Heart left ventricle (tissue), 16 donors: Measurements from ENCODE around the gene BBS1. TPM values are rescaled to one million over a fixed set of nuclear protein-coding genes. Genes with fewer than 3 reads are reported as not detected.

Experiments
- ATAC-seq, 4 donors: fragments of 200-7000 bp; cut with Tn5 transposase; one replicate each; pipeline ENCODE4 v1.9.1; 2020 to 2022; ENCODE audit warnings: moderate library complexity in 4 of 4, mild to moderate bottlenecking in 3 of 4, moderate number of reproducible peaks in 1 of 4
- DNase-seq, 5 donors: peaks; one replicate each; pipeline ENCODE4 v3.0.0-alpha.2; 2020
- H3K27ac ChIP-seq, 12 donors: fragments of 200-600 bp; sonication (generic) in 4 of 12; one replicate each; pipeline versions ENCODE4 v1.5.0 to v1.8.0; 2016 to 2022; ENCODE audit warnings: mild to moderate bottlenecking in 2 of 12
- H3K27me3 ChIP-seq, 9 donors: fragments of 200-600 bp; sonication (generic) in 2 of 9; one replicate each; pipeline versions ENCODE4 v1.5.1 to v1.8.0; 2016 to 2022; ENCODE audit warnings: mild to moderate bottlenecking in 3 of 9
- H3K36me3 ChIP-seq, 9 donors: fragments of 200-600 bp; sonication (generic) in 2 of 9; one replicate each; pipeline versions ENCODE4 v1.5.0 to v1.8.0; 2018 to 2022; ENCODE audit warnings: mild to moderate bottlenecking in 2 of 9
- H3K4me1 ChIP-seq, 12 donors: fragments of 200-600 bp; sonication (generic) in 4 of 12; one replicate each; pipeline versions ENCODE4 v1.5.0 to v1.8.0; 2016 to 2022; ENCODE audit warnings: mild to moderate bottlenecking in 3 of 12
- H3K4me3 ChIP-seq, 12 donors: fragments of 200-600 bp; sonication (generic) in 4 of 12; one replicate each; pipeline versions ENCODE4 v1.5.0 to v1.8.0; 2017 to 2022; ENCODE audit warnings: mild to moderate bottlenecking in 9 of 12, moderate library complexity in 4 of 12
- H3K9me3 ChIP-seq, 12 donors: fragments of 200-600 bp; sonication (generic) in 4 of 12; one replicate each; pipeline versions ENCODE4 v1.5.0 to v1.8.0; 2016 to 2022; ENCODE audit warnings: mild to moderate bottlenecking in 1 of 12
- POLR2A ChIP-seq, 2 donors: fragments of 450-650 bp; IDR thresholded peaks; one replicate each; pipeline ENCODE4 v1.6.1; 2017; ENCODE audit warnings: antibody characterized with exemption in 2 of 2, mild to moderate bottlenecking in 2 of 2, moderate library complexity in 2 of 2
- WGBS, 4 donors: extraction: QIAGEN DNeasy Blood & Tissue Kit in 2 of 4; methylation state at CpG; one replicate each; pipeline versions ENCODE4 v1.1.5 to v1.1.7; 2013 to 2018; 5-methylcytosine and 5-hydroxymethylcytosine counted together
- intact Hi-C, 10 donors: fragments of 100-400 bp; cut with DNase I; formaldehyde crosslinking; loops; one replicate each; pipeline versions ENCODE4 v1.11.1 to v1.14.2; 2022
- polyA plus RNA-seq, 2 donors: library from polyadenylated mRNA; stranded (reverse); fragments of 200-250 nt; gene quantifications; one replicate each; pipeline ENCODE4 v1.2.3, GENCODE V29; 2013
- total RNA-seq, 9 donors: library from RNA; depleted of rRNA in 2 of 9; stranded (reverse); fragments of >200 nt in 2 of 9; fragmentation: NEBNext Ultra II Directional in 3 of 9; extraction: Animal tissue kit (Norgen Biotek cat#: 25700) in 3 of 9; gene quantifications; one replicate each; pipeline versions ENCODE4 v1.1.0 to v1.2.4, GENCODE V29; 2016 to 2023
- TF ChIP-seq, protein P1 (sequence below), 12 donors: fragments of 200-600 bp; sonication (generic) in 4 of 12; IDR thresholded peaks; one replicate each; pipeline versions ENCODE4 v1.5.0 to v1.8.0; 2018 to 2022; ENCODE audit warnings: antibody characterized with exemption in 12 of 12, mild to moderate bottlenecking in 5 of 12
- donor health status: ischemic (EF 13 %, LVEDD 7.1; RV severe dilation, severe dysfunction).
- donor health status: healthy with polysubstance abuse.
- donor health status: DM: no; HTN: yes; CAD: no.
- donor health status: DM: no; HTN: no; CAD: no.
- donor health status: ischemic (EF 25% LVEDD 6.9; RV normal size, moderate dysfunction).
- donor health status: ischemic (EF 25% LVEDD 5.7; RV mildly dilated, moderate dysfunction).
- donor health status: healthy.
- donor health status: DM: yes; HTN: yes; CAD: no.
- donor health status: ischemic (EF 35%, LVEDD 5.7; RV mildly dilated, moderate dysfunction).
- donor health status: nonischemic (EF 11% LVEDD 7.7; RV severe dilation, severe dysfunction).
- donor health status: DM: yes; HTN: yes; CAD: no.
- donor health status: PGD.
- donor health status: ischemic (EF 29% LVEDD 5.4; RV normal size, mild dysfunction).
- donor health status: nonischemic (EF 23%, LVEDD 6.1; RV moderate dilation, normal function).

The BBS1 gene
- total and polyA plus RNA-seq, 11 donors: 11.0 to 51.8 (median 18.5) TPM

DNA sequence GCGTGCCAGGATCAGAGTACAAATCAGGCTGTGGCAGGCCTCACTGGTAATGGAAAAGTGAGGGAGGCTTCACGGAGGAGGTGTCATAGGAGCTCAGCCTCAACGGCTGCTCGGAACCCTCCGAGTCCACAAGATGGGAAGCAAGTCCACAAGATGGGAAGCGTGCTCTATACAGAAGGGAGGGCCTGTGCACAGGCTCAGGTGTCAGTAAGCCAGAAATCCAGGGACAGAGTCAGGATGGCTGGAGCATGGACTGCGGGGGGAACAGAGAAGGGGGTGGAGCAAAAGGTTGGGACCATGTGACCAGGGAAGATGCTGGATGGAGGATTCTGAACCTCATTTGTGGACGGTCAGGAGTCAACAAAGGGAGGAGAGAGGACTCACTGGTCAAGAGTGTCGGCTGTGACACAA lies 33.6 kb upstream of the BBS1 start:
- intact Hi-C loops: no loop called here
- H3K4me3 ChIP-seq: no peak overlapping the region
- H3K9me3 ChIP-seq: no peaks in the 10 kb centered on the region
- H3K36me3 ChIP-seq: peaks cover 0 to 36% (median 25%) of the 10 kb centered on the region in 9 donors
- ATAC-seq (no peak), DNase-seq (no peak)
- peaks cover 0 to 19% (median 10%) of the 10 kb centered on the region in 12 donors for H3K4me1 ChIP-seq
- H3K27ac ChIP-seq: no peak overlapping the region
- H3K27me3 ChIP-seq: no peaks in the 10 kb centered on the region
- WGBS, 4 donors: 67 to 73% (median 70%) methylated on average over 9 of the region's 9 CpGs
- TF ChIP-seq POLR2A (IDR thresholded peaks at IDR 0.05): no peak
- TF ChIP-seq, protein P1, sequence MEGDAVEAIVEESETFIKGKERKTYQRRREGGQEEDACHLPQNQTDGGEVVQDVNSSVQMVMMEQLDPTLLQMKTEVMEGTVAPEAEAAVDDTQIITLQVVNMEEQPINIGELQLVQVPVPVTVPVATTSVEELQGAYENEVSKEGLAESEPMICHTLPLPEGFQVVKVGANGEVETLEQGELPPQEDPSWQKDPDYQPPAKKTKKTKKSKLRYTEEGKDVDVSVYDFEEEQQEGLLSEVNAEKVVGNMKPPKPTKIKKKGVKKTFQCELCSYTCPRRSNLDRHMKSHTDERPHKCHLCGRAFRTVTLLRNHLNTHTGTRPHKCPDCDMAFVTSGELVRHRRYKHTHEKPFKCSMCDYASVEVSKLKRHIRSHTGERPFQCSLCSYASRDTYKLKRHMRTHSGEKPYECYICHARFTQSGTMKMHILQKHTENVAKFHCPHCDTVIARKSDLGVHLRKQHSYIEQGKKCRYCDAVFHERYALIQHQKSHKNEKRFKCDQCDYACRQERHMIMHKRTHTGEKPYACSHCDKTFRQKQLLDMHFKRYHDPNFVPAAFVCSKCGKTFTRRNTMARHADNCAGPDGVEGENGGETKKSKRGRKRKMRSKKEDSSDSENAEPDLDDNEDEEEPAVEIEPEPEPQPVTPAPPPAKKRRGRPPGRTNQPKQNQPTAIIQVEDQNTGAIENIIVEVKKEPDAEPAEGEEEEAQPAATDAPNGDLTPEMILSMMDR (IDR thresholded peaks at IDR 0.05): no peak

- TF ChIP-seq, protein P1 (IDR thresholded peaks at IDR 0.05): no peak
- no peak for TF ChIP-seq POLR2A (IDR thresholded peaks at IDR 0.05)
- H3K36me3 ChIP-seq: peaks cover 0 to 30% (median 21%) of the 10 kb centered on the region in 9 donors
- WGBS, 4 donors: 87 to 95% (median 89%) methylated on average over 10 to 11 of the region's 11 CpGs
- H3K27ac ChIP-seq: no peak overlapping the region
- ATAC-seq: no peak
- H3K27me3 ChIP-seq: no peaks in the 10 kb centered on the region
- intact Hi-C loops: loop anchor here in 1 of 10 donors (2.0 kb wide), 1 partner anchor 69 kb away; no protein-coding TSS in a partner anchor
- H3K4me3 ChIP-seq: no peak overlapping the region
- H3K9me3 ChIP-seq: no peaks in the 10 kb centered on the region
- DNase-seq: no peak
- peaks cover 0 to 19% (median 10%) of the 10 kb centered on the region in 12 donors for H3K4me1 ChIP-seq
Measured at GRCh38 chr11:66477263-66478201, 32.9 kb upstream of the BBS1 start.

DNA sequence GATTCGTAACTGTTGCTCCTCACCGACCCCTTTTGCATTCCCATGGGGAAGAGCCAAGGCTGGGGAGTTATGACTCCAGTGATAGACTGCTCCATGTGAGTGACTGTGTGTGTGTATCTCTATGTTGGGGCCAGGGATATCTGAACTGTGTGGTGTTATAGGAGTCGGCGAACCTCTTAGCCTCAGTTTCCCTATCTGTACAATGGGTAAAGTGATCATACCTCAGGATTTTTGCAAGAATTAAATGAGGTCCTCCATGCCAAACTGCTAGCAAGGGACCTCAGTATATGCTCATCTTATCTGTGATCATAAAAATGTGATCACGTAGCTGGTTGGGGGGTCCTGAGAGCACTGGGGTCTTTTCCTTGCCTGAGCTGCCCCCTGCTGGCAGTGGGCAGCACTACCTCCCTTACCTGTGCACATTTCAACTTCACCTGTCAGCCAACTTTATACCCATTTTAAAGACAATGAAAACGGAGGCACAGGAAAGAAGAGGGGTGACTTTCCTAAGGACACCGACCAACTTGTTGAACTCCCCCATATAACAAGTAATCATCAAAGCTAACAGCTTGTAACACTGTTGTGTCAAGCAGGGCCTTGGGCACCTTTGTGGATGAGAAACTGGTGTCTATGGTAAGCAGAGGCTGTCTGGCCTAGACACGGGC lies 31.6 kb upstream of the BBS1 start:
- no peaks in the 10 kb centered on the region for H3K9me3 ChIP-seq
- peak overlapping the region; percentile 58 to 93 (median 76) for H3K4me3 ChIP-seq
- no peaks in the 10 kb centered on the region for H3K27me3 ChIP-seq
- H3K27ac ChIP-seq: peak overlapping the region in 11 of 12 donors; percentile 83 to 94 (median 89)
- TF ChIP-seq, protein P1 (IDR thresholded peaks at IDR 0.05): peak; percentile 34 to 70 (median 59)
- TF ChIP-seq POLR2A (IDR thresholded peaks at IDR 0.05): no peak
- peaks cover 0 to 29% (median 15%) of the 10 kb centered on the region in 9 donors for H3K36me3 ChIP-seq
- DNase-seq (no peak), ATAC-seq (no peak)
- 51 to 54% (median 53%) methylated on average over 8 of the region's 8 CpGs for WGBS, 4 donors
- H3K4me1 ChIP-seq: peaks cover 0 to 19% (median 10%) of the 10 kb centered on the region in 12 donors
- intact Hi-C loops: loop anchor here in 1 of 10 donors (2.0 kb wide), 1 partner anchor 70 kb away; no protein-coding TSS in a partner anchor
